Mammary epithelial cell (primary cell): ENCODE results near the gene GPAM.

Experiments
- CTCF ChIP-seq, 2 donors: IDR thresholded peaks in 1 of 2; conservative IDR thresholded peaks in 1 of 2; 2 replicates each; pipeline ENCODE4 v1.5.1; 2011 to 2012; ENCODE audit warnings: inconsistent platforms in 2 of 2, low read length in 2 of 2, mild to moderate bottlenecking in 2 of 2, control low read depth in 1 of 2, low read depth in 1 of 2; ENCODE audit not compliant: insufficient read depth in 1 of 2; ENCODE audit errors: extremely low read depth in 1 of 2
- EZH2 ChIP-seq: IDR thresholded peaks from 2 replicates; pipeline ENCODE4 v1.6.1; 2012; ENCODE audit warnings: low read length, inconsistent platforms, borderline replicate concordance

DNA sequence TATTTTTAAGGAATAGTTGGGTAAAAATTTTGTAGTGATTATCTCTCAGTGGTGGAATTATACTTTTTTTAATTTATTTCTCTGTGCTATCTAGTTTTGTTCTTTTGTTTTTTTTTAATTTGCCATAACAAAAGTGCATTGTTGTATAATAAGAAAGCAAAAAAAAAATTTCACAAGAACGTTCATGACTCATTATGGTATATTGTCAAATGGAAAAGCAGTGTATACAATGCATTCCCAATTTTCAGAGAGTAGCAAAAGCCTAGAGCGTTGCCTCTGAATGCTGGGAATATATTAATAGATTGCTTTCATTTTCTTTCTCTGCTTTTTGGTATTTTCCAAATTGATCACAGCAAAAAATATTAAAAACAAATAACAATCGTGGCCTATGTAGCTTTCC, 46.3 kb upstream of the GPAM start:
- TF ChIP-seq CTCF (conservative IDR thresholded peaks at IDR 0.05 in 1 of 2, IDR thresholded peaks at IDR 0.05 in 1 of 2; ENCODE audit: extremely low read depth in 1 of 2, insufficient read depth in 1 of 2, low read depth in 1 of 2, low read length in 2 of 2) (no peak), EZH2 (no peak)
